GM10847 (cell line): ENCODE measurements around the gene EIF5AL1.

ENCODE experiments used
- POLR2A ChIP-seq: IDR thresholded peaks from 2 replicates; pipeline ENCODE4 v1.6.1; 2011; ENCODE audit not compliant: insufficient read length; ENCODE audit errors: extremely low read depth

Gene EIF5AL1

DNA sequence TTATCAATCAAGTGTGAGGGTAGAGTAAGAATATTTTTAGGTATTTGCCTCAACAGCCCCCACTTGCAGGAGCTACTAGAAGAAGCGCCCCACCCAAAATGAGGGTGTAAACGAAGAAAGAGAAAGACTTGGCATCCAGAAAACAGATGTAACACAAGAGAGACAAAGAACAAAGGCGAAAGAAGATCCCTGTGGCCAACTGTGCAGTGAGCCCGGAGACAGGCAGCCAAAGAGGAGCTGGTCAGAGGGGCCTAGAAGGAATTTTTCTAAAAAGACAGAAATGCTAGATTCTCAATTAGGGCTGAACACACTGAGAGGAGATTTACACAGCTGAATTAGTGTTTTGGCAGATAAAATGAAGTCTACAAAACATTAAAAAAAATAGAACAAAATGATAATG, 29.6 kb upstream of the EIF5AL1 start:
- TF ChIP-seq POLR2A, result no peak

DNA sequence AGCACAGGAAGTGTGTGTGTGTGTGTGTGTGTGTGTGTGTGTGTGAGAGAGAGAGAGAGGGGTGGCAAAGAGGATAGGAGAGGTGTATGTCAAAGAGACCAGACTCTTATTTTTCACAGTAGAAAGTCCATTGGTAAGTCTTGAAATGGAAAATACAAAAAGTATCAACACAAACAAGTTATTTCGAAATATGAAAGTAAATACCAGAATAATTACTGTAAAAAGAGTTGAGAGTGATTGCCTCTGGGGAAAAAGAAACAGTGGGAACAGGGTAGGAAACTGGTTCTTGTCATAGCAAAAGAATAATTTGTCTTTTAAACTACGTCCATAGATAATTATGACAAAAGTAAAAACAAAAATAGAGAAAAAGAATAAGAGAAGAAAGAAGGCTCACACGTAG, 29.0 kb upstream of the EIF5AL1 start:
- no peak for TF ChIP-seq POLR2A

DNA sequence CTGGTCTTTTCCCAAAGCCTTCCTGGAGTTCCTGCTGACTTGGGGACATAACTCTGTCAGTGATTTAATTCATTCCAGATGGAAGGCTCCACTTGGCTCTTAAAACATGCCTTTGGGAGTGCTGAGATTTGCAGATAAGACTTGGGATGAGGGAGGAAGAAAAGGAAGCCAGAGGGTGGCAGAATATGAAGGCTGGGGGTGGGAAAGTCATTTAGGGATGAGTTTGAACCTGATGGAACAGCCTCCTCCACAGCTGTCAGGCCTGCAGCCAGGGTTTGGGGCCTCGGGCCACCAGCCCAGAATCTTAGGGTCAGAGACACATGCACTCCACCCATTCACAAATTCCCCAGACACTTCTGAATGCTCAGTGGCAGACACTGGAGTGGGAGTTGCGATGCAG, 28.4 kb upstream of the EIF5AL1 start:
- TF ChIP-seq POLR2A, result no peak

DNA sequence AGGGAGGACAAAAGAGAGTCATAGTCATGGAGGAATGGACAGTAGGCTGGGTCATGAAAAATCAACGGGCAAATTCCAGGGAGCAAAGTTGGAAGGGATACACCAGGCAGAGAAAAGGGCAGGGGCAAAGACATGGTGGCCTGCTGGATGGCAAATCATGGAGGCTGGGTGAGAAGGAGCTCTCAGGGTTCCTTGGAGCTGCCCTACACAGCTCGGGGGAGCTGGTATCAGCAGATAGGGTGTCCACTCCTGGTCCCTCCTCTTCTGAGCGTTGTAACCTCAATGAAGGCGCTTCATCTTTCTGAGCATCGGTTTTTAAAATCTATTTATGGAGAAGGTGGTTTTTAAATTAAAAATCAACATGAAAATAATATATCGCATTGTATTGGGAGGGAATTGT, 27.9 kb upstream of the EIF5AL1 start:
- TF ChIP-seq POLR2A, result no peak

DNA sequence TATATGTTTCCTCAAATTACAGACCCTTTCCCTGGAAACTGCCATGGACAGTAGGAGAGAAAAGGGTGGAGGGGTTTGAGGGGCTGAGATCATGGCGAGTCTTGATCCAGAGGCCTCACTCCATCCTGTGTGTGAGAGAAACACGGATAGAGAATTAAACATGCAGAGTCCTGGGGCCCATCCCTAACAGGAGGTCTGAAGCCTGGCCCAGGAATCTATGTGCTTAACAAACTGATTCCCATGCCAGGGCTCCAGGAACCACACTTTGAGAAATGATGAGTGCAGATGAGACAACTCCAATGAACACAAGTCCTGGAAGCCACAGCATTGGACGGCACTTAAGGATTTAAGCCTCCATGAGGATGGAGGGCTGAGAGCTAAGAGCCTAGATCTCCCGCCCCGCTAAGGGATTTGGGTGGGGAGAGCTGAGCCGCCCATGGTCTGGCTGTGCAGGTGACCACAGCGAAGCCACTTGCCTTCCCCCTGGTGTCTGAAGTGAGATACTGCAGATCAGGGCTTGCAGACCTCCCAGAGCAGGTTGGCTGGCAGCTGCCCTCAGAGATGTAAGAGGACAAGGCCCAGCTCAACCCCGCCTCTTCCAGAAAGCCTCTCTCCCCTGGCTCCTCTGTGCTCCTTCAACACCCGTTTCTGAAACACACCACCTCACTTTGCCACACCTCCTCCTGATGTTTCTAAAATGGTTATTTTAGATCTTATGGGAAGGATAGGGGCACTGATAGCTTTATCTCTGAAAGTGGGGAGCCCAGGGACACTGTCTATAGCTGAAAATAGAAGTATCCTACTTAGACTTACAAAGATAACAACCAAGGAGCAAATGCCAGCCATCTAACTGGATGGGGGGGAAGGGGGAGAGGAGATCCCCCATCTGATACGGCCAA, 24.8 kb upstream of the EIF5AL1 start:
- TF ChIP-seq POLR2A, result no peak

DNA sequence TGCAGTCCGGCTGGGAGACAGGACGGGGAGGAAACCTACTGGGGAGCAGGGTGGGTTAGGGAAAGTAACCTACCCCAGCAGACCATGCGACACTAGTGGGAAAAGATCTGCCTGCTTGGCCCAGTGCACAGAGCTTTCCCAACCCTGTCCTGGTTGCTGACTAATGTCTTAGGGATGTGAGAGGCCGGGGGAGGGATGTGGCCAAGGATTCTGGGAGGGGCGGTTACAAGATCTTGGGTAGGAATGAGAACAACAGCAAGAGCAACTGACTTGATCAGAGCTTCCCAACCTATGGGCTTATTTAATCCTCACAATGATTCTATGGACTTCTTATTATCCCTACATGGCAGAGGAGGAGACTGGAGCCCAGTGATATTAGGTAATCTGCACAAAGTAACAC, 24.0 kb upstream of the EIF5AL1 start:
- TF ChIP-seq POLR2A, result no peak

DNA sequence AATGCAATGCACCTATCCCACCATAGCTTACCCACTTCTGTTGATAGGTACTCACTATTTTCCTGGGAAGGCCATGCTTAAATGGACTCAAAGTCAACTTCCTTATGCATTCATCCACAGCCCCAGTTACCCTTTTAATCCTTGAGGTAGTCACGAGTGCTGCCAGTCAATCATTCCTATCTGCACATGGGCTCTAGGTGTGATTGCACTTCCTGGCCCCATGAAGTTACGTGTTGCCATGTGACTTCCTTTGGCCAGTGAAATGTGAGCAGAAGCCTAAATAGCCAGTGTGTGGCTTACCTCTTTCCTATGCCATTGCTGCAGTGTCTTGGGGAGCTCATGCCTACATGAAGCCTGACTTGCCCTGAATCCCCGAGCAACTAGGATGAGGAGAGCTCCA, 23.5 kb upstream of the EIF5AL1 start:
- no peak for TF ChIP-seq POLR2A

DNA sequence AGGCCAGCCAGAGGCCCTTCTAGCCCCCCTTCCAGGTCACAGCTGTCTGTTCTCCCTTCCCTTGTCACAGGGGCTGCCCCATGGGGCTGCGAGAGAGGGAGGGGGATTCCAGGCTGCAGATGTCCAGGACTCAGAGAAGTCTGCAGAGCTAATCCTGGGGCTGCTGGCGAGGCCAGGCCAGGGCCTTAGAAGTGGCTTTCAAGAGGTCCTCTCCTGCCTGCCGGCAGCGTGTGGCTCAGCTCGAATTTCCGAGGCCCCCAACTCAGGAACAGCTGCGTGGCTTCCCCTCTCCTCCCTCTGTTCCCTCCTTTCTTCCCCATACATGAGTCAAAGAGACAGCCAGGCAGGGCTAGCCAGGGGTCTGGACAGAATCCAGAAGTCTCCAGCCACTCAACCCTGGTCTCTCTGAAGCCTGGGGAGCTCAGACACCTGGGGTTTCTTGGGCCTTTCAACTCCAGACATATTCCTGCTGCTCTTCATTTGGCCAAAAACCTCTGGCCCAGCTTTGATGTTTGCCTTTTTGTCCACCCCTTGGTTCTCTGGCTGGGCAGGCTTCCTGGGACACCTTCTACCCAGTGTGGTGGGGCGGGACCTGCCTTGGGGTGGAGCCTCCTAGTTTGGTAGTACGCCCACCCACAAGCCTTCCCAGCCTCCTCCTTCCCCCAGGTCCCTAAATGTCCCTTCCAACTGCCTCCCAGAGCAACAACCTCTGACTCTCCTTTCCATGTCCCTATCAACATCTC, 21.8 kb upstream of the EIF5AL1 start:
- TF ChIP-seq POLR2A, result no peak

DNA sequence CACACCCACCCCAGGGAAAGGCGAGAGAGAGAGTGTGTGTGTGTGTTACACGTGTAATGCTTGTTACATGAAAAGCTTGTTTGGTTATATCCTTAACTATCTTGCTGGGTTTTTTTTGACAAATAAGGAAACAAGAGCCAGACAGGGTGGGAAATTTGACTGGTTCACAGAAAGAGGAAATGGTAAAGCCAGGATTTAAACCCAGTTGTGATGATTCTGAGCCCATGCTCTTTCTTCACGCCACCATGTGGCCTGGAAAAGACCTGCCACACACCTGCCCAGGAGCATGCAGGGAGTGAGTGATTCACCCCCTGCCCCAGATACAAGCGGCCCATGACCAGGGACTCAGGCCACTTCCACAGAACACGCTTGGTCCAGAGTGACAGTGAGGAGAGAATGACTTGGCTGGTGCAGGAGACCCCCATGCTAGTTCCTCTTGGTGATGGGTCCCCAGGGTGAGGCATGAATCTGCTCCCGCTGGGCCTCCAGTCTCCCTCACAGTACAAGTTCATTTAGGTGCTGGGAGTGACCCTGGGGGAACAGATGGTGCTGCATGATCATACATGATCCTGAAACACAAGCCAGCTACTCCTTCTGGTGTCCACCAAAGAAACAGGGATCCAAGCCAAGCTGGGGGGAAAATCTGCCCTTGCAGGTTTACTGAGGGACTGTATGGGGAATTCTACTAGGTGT, 21.0 kb upstream of the EIF5AL1 start:
- TF ChIP-seq POLR2A, result no peak

DNA sequence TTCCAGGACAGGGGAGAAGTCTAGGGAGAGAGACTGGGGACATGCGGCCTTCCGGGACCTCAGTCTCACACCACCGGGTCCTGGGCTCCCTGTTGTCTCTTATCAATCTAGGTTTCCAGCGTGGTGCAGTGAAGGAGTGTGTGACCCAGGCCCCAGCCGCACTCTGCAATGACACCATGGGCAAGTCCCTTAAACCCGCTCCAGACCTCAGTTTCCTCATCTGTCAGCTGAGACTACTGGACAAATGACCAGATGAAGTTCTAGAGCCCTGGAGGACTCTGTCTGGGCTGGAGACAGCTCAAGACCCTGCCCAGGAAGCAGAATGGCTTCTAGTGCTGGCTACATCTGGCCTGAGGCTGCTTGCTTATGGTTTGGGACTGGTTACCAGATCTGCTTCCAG, 20.1 kb upstream of the EIF5AL1 start:
- no peak for TF ChIP-seq POLR2A

DNA sequence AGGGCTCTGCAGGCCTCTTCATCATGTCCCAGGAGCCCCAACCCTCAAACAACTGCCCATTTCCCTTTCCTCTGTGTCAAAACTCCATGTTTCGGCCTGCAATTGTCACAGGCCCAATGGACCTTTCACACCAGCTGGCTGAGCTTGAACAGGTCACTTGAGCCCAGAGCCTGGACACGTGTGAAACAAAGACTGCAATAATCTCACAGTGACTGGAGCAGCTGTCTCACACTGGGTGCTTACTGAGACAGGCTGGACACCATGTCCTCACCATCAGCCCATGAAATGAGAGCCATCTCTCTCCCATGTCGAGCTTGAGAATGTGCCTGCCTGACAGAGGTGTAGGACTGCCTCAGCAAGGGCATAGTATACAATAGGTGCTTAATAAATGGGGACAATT, 19.5 kb upstream of the EIF5AL1 start:
- no peak for TF ChIP-seq POLR2A

DNA sequence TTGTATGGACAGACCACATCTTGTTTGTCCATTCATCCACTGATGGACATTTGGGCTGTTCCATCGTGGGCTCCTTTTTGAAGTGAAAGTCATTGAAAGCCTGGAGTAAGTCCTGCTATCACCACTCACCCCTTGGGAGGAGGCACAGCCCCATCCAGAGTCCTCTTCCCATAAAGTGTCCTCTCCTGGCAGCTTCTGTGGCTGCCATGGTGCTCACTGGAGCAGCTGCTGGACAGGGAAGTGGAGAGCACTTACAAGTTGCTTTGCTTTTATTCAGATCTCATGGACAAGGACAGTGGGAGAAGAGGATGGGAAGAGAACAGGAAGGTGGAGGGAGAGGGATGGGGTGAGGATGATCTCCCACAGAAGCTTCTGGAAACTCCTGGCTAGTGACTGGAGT, 18.5 kb upstream of the EIF5AL1 start:
- no peak for TF ChIP-seq POLR2A

DNA sequence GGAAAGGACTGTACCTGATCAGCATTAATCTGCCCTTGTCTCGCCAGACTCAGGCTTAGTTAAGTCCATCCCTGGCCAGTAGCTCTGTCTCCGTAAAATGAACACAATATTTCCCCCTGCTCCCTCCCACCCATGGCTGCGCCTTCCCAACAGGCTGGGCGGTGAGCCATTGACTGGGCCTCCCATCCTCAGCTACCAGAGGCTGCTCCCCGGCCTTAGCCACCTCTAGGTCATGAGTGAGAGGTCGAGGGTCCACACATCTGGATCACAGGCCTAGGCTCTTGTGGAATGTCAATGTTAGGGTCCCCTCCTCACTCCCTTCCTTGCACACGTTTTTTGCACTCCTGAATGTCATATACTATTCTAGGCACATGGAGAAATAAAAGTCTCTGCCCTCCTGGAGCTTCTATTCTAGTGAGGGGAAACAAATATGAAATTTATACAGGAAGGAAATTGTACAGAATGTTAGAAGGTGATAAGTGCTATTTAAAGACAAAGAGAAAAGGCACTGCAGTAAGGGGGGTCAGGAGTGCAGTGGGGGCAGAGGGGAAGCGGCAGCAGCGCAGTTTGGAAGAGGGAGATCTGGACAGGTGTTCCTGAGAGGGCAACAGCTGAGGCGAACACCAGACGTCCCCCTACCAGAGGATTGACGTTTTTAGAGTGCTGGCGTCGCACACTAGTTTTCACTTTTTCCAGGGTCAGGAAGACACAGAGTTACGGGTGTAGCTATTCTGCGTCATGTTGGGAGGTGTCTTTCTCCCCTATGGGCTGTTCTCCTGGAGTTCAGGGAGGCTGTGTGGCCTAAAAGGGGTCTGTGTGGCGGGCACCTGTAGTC, 17.2 kb upstream of the EIF5AL1 start:
- TF ChIP-seq POLR2A, result no peak

DNA sequence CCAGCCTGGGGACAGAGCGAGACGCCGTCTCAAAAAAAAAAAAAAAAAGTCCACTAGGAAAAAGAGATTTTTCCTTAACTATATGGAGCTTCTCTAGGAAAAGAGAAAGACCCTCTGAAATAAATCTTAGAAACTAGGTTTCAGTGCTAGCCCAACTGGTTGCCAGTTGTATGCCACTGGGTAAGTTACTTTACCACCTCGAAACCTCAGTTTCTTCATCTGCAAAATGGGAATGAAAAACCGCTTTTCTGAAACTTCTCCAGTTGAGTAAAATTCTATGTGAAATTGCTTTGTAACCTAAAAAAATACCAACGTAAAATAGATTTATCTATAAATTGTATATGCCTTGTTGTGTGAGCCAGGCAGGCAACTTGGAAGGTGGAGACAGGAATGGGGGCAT, 16.5 kb upstream of the EIF5AL1 start:
- no peak for TF ChIP-seq POLR2A

DNA sequence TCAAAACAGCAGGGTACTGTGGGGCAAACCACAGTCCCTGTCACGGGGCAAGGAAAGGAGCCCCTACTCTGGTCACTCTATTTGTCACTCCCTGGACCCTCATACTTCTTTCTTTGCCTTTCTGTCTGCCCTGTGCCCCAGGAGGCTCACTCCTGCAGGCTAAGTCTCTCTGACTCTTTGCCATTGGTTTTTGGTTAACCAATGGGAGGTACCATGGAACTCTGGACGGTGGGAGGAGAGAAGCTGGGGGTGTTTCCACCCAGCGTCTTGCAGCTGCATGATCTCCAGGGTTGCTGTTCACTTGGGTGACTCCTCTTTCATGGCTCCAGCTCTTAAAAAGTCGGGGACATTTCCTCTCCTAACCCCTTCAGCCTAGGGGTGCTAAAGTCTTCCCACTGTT, 15.4 kb upstream of the EIF5AL1 start:
- no peak for TF ChIP-seq POLR2A
